Measurements from ENCODE around the gene MDN1. TPM values are rescaled to one million over a fixed set of nuclear protein-coding genes. Genes with fewer than 3 reads are reported as not detected.

MDN1 gene
- polyA plus RNA-seq, 2 of the 4 experiments (the other 2 are of a cell fraction), result 6.4 to 20.5 TPM

GRCh38 chr6:89667872-89668556 is 151.6 kb downstream of the MDN1 start (continued):
- TF ChIP-seq CEBPB (IDR thresholded peaks at IDR 0.05), result no peak
- no peak for TF ChIP-seq MYC (IDR thresholded peaks at IDR 0.05; ENCODE audit: borderline replicate concordance, low read length)
- TF ChIP-seq FOXS1 (CRISPR knock-in tag; IDR thresholded peaks at IDR 0.05), result no peak

DNA sequence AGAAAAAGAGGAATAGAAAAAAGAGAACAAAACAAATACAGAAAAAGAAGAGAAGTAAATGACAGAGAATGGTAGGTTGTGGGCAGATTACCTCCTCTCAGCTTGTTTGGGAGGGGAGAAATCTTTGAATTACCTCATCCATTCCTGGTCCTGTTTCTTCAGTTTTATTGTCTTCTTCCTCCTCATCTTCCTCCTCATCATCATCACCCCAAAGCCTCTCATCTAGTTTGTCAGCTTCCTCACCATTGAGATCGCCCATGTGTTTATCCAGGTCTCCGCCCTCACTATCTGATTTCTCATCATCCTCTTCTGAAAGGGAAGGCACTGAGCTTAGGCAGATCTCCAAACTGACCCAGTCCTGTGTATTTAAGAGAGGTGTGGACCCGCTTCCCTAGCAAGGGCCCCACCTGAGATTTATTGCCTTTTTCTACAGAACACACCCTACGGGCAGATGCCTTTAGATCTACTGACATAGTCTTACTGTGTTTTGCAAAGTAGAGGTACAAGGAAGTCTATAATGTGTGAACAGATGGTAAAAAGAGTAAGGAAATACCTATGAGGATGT is 156.9 kb downstream of the MDN1 start:
- H3K9me3 ChIP-seq, result no peaks in the 10 kb centered on the region
- H3K4me2 ChIP-seq, result no peak overlapping the region
- H3K4me3 ChIP-seq, result no peak overlapping the region
- no peak for DNase-seq (ENCODE audit: low read depth in 1 of 2, low spot score in 1 of 2)
- H3K4me1 ChIP-seq, result no peaks in the 10 kb centered on the region
- POLR2A ChIA-PET, result no interaction called here
- no peak overlapping the region for H3K27ac ChIP-seq
- TF ChIP-seq, protein P1, sequence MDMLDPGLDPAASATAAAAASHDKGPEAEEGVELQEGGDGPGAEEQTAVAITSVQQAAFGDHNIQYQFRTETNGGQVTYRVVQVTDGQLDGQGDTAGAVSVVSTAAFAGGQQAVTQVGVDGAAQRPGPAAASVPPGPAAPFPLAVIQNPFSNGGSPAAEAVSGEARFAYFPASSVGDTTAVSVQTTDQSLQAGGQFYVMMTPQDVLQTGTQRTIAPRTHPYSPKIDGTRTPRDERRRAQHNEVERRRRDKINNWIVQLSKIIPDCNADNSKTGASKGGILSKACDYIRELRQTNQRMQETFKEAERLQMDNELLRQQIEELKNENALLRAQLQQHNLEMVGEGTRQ (IDR thresholded peaks at IDR 0.05), result no peak
- no peak for TF ChIP-seq RARB (CRISPR knock-in tag; IDR thresholded peaks at IDR 0.05)
- TF ChIP-seq ESRRA (IDR thresholded peaks at IDR 0.05; ENCODE audit: borderline replicate concordance, low read length), result no peak
- no peak for TF ChIP-seq HOXA7 (CRISPR knock-in tag; IDR thresholded peaks at IDR 0.05)
- no peak for TF ChIP-seq MAFK (IDR thresholded peaks at IDR 0.05; ENCODE audit: partially characterized antibody)
- TF ChIP-seq CHD2 (IDR thresholded peaks at IDR 0.05; ENCODE audit: low read length, partially characterized antibody), result no peak
- TF ChIP-seq CHD4 (IDR thresholded peaks at IDR 0.05; ENCODE audit: borderline replicate concordance), result no peak
- no peak for TF ChIP-seq POLR2AphosphoS2 (conservative IDR thresholded peaks at IDR 0.05; ENCODE audit: low read length)
- TF ChIP-seq CBX2 (IDR thresholded peaks at IDR 0.05; ENCODE audit: borderline replicate concordance, low read depth), result no peak
- TF ChIP-seq GATA3 (IDR thresholded peaks at IDR 0.05; ENCODE audit: borderline replicate concordance), result no peak
- no peak for TF ChIP-seq HEYL (CRISPR knock-in tag; IDR thresholded peaks at IDR 0.05)
- TF ChIP-seq ZSCAN20 (CRISPR knock-in tag; IDR thresholded peaks at IDR 0.05), result no peak
- CTCF ChIA-PET, result no interaction called here
- no peak for ATAC-seq
- 97% methylated on average over 4 of the region's 4 CpGs for WGBS (ENCODE audit: missing lambda C conversion rate)
- FAIRE-seq, result no peak

GRCh38 chr6:89661559-89661958 is 158.0 kb downstream of the MDN1 start:
- DNase-seq (ENCODE audit: low read depth in 1 of 2, low spot score in 1 of 2) (no peak), ATAC-seq (no peak), FAIRE-seq (no peak)
- Histone ChIP-seq H3K9me3 (no peaks in the 10 kb centered on the region), H3K4me3 (no peak overlapping the region), H3K4me1 (no peaks in the 10 kb centered on the region), H3K27ac (no peak overlapping the region), H3K4me2 (no peak overlapping the region)
- POLR2A ChIA-PET, result no interaction called here
- WGBS (ENCODE audit: missing lambda C conversion rate), result 100% methylated on average over 1 of the region's 1 CpG
- TF ChIP-seq BHLHE40 (IDR thresholded peaks at IDR 0.05; ENCODE audit: low read depth, low read length), result no peak
- TF ChIP-seq CHD4 (IDR thresholded peaks at IDR 0.05; ENCODE audit: borderline replicate concordance), result no peak
- no peak for TF ChIP-seq NR3C1 (IDR thresholded peaks at IDR 0.05)
- no peak for TF ChIP-seq EHF (CRISPR knock-in tag; IDR thresholded peaks at IDR 0.05)
- TF ChIP-seq CHD2 (IDR thresholded peaks at IDR 0.05; ENCODE audit: low read length, partially characterized antibody), result no peak
- no peak for TF ChIP-seq SMC3 (IDR thresholded peaks at IDR 0.05)
- no peak for TF ChIP-seq CBX2 (IDR thresholded peaks at IDR 0.05; ENCODE audit: borderline replicate concordance, low read depth)
- TF ChIP-seq RAD21 (conservative IDR thresholded peaks at IDR 0.05 in 1 of 2, IDR thresholded peaks at IDR 0.05 in 1 of 2), result no peak
- no peak for TF ChIP-seq GATA3 (IDR thresholded peaks at IDR 0.05; ENCODE audit: borderline replicate concordance)
- no peak for TF ChIP-seq RARB (CRISPR knock-in tag; IDR thresholded peaks at IDR 0.05)
- no peak for TF ChIP-seq HEYL (CRISPR knock-in tag; IDR thresholded peaks at IDR 0.05)
- no peak for TF ChIP-seq HOXA7 (CRISPR knock-in tag; IDR thresholded peaks at IDR 0.05)
- TF ChIP-seq EHMT2 (IDR thresholded peaks at IDR 0.05; ENCODE audit: low read depth), result no peak
- TF ChIP-seq CEBPB (IDR thresholded peaks at IDR 0.05), result no peak
- no peak for TF ChIP-seq SREBF2 (IDR thresholded peaks at IDR 0.05)
- no peak for TF ChIP-seq ATOH8 (CRISPR knock-in tag; IDR thresholded peaks at IDR 0.05; ENCODE audit: low read depth)
- TF ChIP-seq EP300 (IDR thresholded peaks at IDR 0.05), result no peak
- CTCF ChIA-PET, result no interaction called here

Data from A549 (cell line).